ENCODE results near the gene LRMDA.

- TF ChIP-seq POLR2A (IDR thresholded peaks at IDR 0.05) = no peak
- TF ChIP-seq, protein P1, sequence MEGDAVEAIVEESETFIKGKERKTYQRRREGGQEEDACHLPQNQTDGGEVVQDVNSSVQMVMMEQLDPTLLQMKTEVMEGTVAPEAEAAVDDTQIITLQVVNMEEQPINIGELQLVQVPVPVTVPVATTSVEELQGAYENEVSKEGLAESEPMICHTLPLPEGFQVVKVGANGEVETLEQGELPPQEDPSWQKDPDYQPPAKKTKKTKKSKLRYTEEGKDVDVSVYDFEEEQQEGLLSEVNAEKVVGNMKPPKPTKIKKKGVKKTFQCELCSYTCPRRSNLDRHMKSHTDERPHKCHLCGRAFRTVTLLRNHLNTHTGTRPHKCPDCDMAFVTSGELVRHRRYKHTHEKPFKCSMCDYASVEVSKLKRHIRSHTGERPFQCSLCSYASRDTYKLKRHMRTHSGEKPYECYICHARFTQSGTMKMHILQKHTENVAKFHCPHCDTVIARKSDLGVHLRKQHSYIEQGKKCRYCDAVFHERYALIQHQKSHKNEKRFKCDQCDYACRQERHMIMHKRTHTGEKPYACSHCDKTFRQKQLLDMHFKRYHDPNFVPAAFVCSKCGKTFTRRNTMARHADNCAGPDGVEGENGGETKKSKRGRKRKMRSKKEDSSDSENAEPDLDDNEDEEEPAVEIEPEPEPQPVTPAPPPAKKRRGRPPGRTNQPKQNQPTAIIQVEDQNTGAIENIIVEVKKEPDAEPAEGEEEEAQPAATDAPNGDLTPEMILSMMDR (IDR thresholded peaks at IDR 0.05) = no peak
These were observed 563.6 kb downstream of the LRMDA start for GRCh38 chr10:75995041-75995430.

All from adrenal gland (tissue), 5 donors.